Measurements from ENCODE around the gene ZNF530. TPM values are rescaled to one million over a fixed set of nuclear protein-coding genes. Genes with fewer than 3 reads are reported as not detected.

The ZNF530 gene
- total RNA-seq, 1 experiment from 2014 or later = 8.2 TPM

GRCh38 chr19:57599377-57599760 lies 316 bp upstream of the ZNF530 start:
- H3K4me3 Mint-ChIP-seq (ENCODE audit: low read depth, unreplicated experiment) = peak overlapping the region; percentile 80
- CTCF ChIA-PET = interaction anchor here (0.7 kb wide), 1 partner anchor 19 kb away, joined by 4 read pairs; no protein-coding TSS in a partner anchor
- no peaks in the 10 kb centered on the region for H3K27me3 Mint-ChIP-seq (ENCODE audit: unreplicated experiment)
- BruUV-seq (replicated peaks) = no TSS peak
- H3K9me3 Mint-ChIP-seq (ENCODE audit: low read depth, unreplicated experiment) = peaks cover 30% of the 10 kb centered on the region
- DNase-seq = no peak
- TF ChIP-seq CTCF (IDR thresholded peaks at IDR 0.05; ENCODE audit: unreplicated experiment) = no peak
- intact Hi-C loops (cut with micrococcal nuclease; ENCODE audit: unreplicated experiment) = no loop called here
- peak overlapping the region; percentile 46 for H3K27ac Mint-ChIP-seq (ENCODE audit: unreplicated experiment)
- H3K4me1 Mint-ChIP-seq (ENCODE audit: low read depth, unreplicated experiment) = peaks cover 12% of the 10 kb centered on the region
- H3K36me3 Mint-ChIP-seq (ENCODE audit: insufficient read depth, unreplicated experiment) = peaks cover 13% of the 10 kb centered on the region

GRCh38 chr19:57606931-57607330 lies 7.2 kb downstream of the ZNF530 start:
- DNase-seq = no peak
- Mint-ChIP-seq H3K4me3 (ENCODE audit: low read depth, unreplicated experiment) (no peak overlapping the region), H3K36me3 (ENCODE audit: insufficient read depth, unreplicated experiment) (peaks cover 5% of the 10 kb centered on the region), H3K9me3 (ENCODE audit: low read depth, unreplicated experiment) (peaks cover 27% of the 10 kb centered on the region), H3K4me1 (ENCODE audit: low read depth, unreplicated experiment) (no peaks in the 10 kb centered on the region), H3K27me3 (ENCODE audit: unreplicated experiment) (no peaks in the 10 kb centered on the region), H3K27ac (ENCODE audit: unreplicated experiment) (no peak overlapping the region)
- no peak for TF ChIP-seq CTCF (IDR thresholded peaks at IDR 0.05; ENCODE audit: unreplicated experiment)
- CTCF ChIA-PET = no interaction called here
- no TSS peak for BruUV-seq (replicated peaks)
- intact Hi-C loops (cut with micrococcal nuclease; ENCODE audit: unreplicated experiment) = no loop called here

- Mint-ChIP-seq H3K27me3 (ENCODE audit: unreplicated experiment) (no peaks in the 10 kb centered on the region), H3K27ac (ENCODE audit: unreplicated experiment) (no peak overlapping the region), H3K4me3 (ENCODE audit: low read depth, unreplicated experiment) (no peak overlapping the region), H3K4me1 (ENCODE audit: low read depth, unreplicated experiment) (peaks cover 9% of the 10 kb centered on the region), H3K36me3 (ENCODE audit: insufficient read depth, unreplicated experiment) (peaks cover 17% of the 10 kb centered on the region), H3K9me3 (ENCODE audit: low read depth, unreplicated experiment) (peaks cover 23% of the 10 kb centered on the region)
- no TSS peak for BruUV-seq (replicated peaks)
- TF ChIP-seq CTCF (IDR thresholded peaks at IDR 0.05; ENCODE audit: unreplicated experiment) = no peak
- CTCF ChIA-PET = no interaction called here
- DNase-seq = no peak
- intact Hi-C loops (cut with micrococcal nuclease; ENCODE audit: unreplicated experiment) = no loop called here
Observed at GRCh38 chr19:57611113-57611512, 11.4 kb downstream of the ZNF530 start.

DNA sequence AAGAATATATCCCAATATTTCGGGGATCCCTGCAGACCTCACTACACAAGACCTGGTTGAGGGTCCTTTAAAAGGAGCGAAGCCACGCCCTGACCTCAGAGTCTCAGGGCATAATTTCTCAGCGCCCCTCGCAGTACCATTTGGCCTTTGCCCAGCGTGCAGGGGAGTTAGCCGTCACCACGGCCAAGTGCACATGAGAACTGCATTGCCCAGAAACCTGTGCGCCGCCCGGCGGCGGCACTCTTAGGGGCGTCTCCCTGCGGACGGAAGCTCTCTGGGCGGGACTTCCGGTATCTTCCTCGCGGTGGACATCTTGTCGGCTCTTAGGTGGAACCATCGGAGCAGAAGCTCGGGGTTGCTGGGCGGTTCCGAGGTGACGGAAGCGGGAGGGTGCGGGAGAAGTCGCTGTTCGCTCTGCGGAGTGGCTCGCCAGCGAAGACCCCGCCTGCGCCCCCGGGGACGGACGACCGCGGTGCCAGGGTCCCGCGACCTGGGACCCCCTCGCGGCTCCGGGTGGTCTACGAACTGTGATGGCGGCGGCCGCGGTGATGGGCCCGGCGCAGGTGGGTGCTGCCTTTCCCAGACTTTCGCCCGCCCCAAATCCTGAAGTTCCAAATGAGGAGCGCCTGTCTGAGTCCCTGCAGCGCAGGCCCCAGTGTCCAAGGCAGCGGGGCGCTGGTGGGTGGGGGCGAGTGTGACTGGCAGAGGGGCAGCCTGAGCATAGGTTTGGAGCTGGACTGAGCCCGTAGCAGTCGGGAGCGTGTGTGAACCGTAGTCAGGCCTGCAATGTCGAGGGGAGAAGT lies 14.5 kb downstream of the ZNF530 start, which contains the start of gene ZNF134:
ZNF134 (plus strand) TSS at position 302 of the 803 bp plus-strand sequence. CDS start 5,227 bp downstream, outside the sequence.
- BruUV-seq (replicated peaks) = TSS peak; percentile 46
- DNase-seq = peak; percentile 89
- no peak for TF ChIP-seq CTCF (IDR thresholded peaks at IDR 0.05; ENCODE audit: unreplicated experiment)
- H3K27ac Mint-ChIP-seq (ENCODE audit: unreplicated experiment) = peak within 1 kb of the TSS; percentile 11
- H3K36me3 Mint-ChIP-seq (ENCODE audit: insufficient read depth, unreplicated experiment) = peaks cover 29% of the 10 kb centered on the region
- CTCF ChIA-PET = no interaction called here
- H3K4me1 Mint-ChIP-seq (ENCODE audit: low read depth, unreplicated experiment) = peaks cover 9% of the 10 kb centered on the region
- H3K9me3 Mint-ChIP-seq (ENCODE audit: low read depth, unreplicated experiment) = peaks cover 43% of the 10 kb centered on the region
- intact Hi-C loops (cut with micrococcal nuclease; ENCODE audit: unreplicated experiment) = no loop called here
- peak within 1 kb of the TSS; percentile 75 for H3K4me3 Mint-ChIP-seq (ENCODE audit: low read depth, unreplicated experiment)
- H3K27me3 Mint-ChIP-seq (ENCODE audit: unreplicated experiment) = no peaks in the 10 kb centered on the region
